Measurements from ENCODE around the gene TMEM109. TPM values are rescaled to one million over a fixed set of nuclear protein-coding genes. Genes with fewer than 3 reads are reported as not detected.

Gene TMEM109
- total and polyA plus RNA-seq, 9 of the 15 experiments (the other 6 are each of a cell fraction or from before 2014, with no cell fraction given): 9.2 to 71.3 (median 30.5) TPM

- TF ChIP-seq REST (IDR thresholded peaks at IDR 0.05; ENCODE audit: borderline replicate concordance) (no peak), REST (CRISPR knock-in tag; IDR thresholded peaks at IDR 0.05; ENCODE audit: low read depth) (no peak), TCF7L2 (IDR thresholded peaks at IDR 0.05; ENCODE audit: low read depth, low read length) (no peak), ZBTB40 (IDR thresholded peaks at IDR 0.05) (no peak), ZBTB40 (CRISPR knock-in tag; IDR thresholded peaks at IDR 0.05) (no peak), E2F6 (IDR thresholded peaks at IDR 0.05; ENCODE audit: borderline replicate concordance in 1 of 2, extremely low read depth in 1 of 2, insufficient read depth in 1 of 2, insufficient read length in 1 of 2, low read depth in 1 of 2, low read length in 1 of 2, poor library complexity in 1 of 2, severe bottlenecking in 1 of 2) (peak; percentile 25 to 66)
Observed at GRCh38 chr11:60924110-60924905, 10.3 kb downstream of the TMEM109 start, which contains the start of gene TMEM132A (continued).

Data from K562 (cell line).